ENCODE measurements around the gene GNAS.

- TF ChIP-seq, protein P1, sequence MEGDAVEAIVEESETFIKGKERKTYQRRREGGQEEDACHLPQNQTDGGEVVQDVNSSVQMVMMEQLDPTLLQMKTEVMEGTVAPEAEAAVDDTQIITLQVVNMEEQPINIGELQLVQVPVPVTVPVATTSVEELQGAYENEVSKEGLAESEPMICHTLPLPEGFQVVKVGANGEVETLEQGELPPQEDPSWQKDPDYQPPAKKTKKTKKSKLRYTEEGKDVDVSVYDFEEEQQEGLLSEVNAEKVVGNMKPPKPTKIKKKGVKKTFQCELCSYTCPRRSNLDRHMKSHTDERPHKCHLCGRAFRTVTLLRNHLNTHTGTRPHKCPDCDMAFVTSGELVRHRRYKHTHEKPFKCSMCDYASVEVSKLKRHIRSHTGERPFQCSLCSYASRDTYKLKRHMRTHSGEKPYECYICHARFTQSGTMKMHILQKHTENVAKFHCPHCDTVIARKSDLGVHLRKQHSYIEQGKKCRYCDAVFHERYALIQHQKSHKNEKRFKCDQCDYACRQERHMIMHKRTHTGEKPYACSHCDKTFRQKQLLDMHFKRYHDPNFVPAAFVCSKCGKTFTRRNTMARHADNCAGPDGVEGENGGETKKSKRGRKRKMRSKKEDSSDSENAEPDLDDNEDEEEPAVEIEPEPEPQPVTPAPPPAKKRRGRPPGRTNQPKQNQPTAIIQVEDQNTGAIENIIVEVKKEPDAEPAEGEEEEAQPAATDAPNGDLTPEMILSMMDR (IDR thresholded peaks at IDR 0.05; ENCODE audit: low read depth, low read length, missing input control) = no peak
- TF ChIP-seq, protein P2, sequence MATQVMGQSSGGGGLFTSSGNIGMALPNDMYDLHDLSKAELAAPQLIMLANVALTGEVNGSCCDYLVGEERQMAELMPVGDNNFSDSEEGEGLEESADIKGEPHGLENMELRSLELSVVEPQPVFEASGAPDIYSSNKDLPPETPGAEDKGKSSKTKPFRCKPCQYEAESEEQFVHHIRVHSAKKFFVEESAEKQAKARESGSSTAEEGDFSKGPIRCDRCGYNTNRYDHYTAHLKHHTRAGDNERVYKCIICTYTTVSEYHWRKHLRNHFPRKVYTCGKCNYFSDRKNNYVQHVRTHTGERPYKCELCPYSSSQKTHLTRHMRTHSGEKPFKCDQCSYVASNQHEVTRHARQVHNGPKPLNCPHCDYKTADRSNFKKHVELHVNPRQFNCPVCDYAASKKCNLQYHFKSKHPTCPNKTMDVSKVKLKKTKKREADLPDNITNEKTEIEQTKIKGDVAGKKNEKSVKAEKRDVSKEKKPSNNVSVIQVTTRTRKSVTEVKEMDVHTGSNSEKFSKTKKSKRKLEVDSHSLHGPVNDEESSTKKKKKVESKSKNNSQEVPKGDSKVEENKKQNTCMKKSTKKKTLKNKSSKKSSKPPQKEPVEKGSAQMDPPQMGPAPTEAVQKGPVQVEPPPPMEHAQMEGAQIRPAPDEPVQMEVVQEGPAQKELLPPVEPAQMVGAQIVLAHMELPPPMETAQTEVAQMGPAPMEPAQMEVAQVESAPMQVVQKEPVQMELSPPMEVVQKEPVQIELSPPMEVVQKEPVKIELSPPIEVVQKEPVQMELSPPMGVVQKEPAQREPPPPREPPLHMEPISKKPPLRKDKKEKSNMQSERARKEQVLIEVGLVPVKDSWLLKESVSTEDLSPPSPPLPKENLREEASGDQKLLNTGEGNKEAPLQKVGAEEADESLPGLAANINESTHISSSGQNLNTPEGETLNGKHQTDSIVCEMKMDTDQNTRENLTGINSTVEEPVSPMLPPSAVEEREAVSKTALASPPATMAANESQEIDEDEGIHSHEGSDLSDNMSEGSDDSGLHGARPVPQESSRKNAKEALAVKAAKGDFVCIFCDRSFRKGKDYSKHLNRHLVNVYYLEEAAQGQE (IDR thresholded peaks at IDR 0.05) = no peak
- TF ChIP-seq, protein P3, sequence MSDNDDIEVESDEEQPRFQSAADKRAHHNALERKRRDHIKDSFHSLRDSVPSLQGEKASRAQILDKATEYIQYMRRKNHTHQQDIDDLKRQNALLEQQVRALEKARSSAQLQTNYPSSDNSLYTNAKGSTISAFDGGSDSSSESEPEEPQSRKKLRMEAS (IDR thresholded peaks at IDR 0.05) = no peak
These were observed 57.1 kb downstream of the GNAS start for GRCh38 chr20:58909585-58909984.

Measured in liver (tissue), 2 donors.